Hypothalamus (tissue), 51 donors: ENCODE results near the gene F2R.
"Not testable (repeated sequence)": the region's sequence is repeated elsewhere in the genome, so short reads cannot be mapped to it uniquely, and the experiment has no call there.

Source experiments
- DNase-seq, 51 donors: peaks; one replicate each; lab custom pipeline; 2025; lab: John Stamatoyannopoulos, UW

F2R gene

DNA sequence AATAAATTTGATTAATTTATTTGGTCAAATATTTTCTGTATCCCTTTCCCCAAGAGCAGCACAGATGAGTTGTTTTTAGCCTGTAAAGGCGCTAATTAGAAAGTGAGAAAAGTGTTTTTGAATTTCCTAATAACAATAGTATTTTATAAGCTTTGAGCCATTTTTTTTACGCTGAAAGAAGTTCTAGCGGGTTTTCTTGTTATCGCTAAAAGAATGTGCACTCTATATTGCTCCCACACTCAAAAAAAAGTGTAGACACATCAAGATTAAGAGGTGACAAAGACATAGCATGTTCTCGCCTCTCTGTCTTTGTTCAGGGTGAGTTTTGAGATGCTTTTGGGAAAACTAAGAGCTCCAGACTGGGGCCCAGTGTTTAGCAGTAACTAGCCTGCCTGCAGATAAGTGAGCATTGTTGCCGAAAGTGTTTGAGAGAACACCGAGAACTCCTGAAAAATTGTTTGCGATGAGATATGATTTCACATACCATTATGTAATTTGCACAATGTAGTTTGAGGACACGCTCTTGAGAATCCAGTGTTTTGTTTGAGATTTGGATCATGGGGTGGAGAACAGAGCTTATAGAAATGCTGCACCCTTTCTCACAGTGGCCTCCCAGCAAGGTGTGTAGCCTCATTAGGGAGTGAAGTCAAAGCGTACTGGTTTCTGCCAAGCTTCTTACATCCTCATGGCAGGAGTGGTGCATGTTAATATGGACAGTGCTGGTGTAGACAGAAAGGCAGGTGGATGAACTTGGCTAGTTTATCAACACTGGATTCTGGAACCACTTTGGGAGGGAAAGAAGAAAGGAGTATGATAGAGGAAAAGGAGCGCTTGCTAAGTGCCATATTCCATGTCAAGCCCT, 1.5 kb downstream of the F2R start:
- DNase-seq, result no peak

DNA sequence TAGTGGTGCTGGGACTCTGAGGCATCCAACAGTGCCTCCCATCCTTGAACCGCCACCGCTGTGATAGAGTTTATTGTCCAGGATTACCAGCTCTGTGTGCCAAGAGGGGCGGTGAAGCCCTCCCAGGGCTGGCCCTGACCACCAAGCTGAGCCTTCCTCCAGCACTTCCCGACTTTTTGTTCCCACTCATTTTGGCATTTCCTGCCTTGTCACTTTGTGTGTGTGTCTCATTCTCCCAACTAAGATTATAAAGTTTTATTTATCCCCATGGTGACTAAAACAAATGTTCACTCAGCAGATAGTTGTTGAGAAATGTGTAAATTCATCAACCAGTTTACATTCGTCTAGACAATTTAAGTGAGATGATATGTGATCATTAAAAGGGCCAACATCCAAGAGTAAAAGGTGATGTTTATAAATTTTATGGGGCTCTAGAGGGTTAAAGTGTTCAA, 2.5 kb downstream of the F2R start:
- DNase-seq, result no peak

DNA sequence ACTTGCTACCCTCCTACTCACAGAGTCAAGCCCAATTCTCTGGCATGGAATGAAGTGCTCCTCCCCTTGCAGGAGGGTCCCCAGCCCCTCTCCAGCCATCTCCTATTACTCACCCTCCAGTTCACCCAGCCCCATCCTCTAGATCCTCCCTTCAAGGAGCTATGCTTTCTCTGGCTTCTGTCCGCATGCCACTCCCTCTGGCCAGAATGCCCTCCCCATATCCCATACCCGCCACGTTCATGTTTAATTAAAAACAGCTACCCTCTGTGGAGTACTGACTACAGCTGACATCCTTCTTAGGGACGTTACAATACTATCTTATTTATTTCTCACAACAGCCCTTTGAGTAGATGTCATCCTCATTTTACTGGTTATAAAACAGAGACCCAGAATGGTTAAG, 3.0 kb downstream of the F2R start:
- no peak for DNase-seq

- no peak for DNase-seq
These were observed 5.2 kb downstream of the F2R start for GRCh38 chr5:76720988-76721569.

DNA sequence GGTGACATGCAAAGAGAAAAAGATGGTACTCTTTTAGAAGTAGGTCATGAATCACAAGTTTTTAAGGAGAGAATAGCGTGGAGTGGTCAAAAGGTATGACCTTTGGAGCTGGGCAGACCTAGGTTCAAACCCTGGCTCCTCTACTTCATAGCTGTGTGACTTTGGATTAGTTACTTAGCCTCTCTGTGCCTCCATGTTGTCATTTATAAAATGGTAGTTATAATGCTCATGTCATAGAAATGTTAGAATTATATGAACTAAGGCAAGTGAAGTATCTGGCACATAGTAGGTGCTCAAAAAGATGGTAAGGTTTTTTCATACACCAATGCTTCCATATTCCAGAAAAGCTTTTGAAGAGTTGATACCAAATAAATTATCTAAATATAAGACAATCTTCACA, 7.3 kb downstream of the F2R start:
- DNase-seq, result no peak

GRCh38 chr5:76723906-76724305, 8.0 kb downstream of the F2R start:
- DNase-seq, result no peak

DNA sequence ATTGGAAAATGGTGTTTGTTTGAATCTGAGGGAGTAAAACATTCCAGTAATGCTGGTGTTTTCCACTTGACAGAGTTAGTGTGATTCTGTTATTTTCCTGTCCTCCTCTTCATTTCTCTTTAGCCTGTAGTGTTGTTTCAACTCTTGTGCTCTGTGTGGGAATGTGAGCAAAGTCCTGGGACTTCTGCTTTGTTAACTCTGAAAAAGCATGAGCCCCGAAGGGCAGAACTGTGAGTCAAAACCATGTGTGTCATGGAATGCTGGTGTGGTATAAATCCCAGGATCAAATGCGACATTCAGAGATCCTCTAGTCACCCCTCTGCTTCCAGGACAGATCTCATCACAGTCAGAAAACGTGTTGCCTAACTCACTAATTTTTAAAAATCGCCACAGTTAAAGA, 8.9 kb downstream of the F2R start:
- no peak for DNase-seq

DNA sequence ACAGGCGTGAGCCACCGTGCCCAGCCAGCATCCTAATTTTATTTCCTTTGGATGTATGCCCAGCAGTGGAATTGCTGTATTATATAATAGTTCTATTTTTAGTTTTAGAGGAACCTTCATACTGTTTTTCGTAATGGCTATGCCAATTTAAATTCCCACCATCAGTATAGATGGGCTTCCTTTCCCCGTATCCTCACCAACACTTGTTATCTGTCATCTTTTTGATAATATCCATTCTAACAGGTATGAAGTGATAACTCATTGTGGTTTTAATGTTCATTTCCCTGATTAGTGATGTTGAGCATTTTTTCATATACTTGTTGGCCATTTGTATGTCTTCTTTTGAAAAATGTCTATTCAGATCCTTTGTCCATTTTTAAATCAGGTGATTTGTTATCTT, 13.0 kb downstream of the F2R start:
- no peak for DNase-seq

- no peak for DNase-seq
These were observed 13.7 kb downstream of the F2R start for GRCh38 chr5:76729373-76730290.

GRCh38 chr5:76732405-76733048, 16.6 kb downstream of the F2R start:
- no peak for DNase-seq

- no peak for DNase-seq
These were observed 17.1 kb downstream of the F2R start for GRCh38 chr5:76733049-76733417.

- no peak for DNase-seq
These were observed 20.0 kb downstream of the F2R start for GRCh38 chr5:76735762-76736545.

DNA sequence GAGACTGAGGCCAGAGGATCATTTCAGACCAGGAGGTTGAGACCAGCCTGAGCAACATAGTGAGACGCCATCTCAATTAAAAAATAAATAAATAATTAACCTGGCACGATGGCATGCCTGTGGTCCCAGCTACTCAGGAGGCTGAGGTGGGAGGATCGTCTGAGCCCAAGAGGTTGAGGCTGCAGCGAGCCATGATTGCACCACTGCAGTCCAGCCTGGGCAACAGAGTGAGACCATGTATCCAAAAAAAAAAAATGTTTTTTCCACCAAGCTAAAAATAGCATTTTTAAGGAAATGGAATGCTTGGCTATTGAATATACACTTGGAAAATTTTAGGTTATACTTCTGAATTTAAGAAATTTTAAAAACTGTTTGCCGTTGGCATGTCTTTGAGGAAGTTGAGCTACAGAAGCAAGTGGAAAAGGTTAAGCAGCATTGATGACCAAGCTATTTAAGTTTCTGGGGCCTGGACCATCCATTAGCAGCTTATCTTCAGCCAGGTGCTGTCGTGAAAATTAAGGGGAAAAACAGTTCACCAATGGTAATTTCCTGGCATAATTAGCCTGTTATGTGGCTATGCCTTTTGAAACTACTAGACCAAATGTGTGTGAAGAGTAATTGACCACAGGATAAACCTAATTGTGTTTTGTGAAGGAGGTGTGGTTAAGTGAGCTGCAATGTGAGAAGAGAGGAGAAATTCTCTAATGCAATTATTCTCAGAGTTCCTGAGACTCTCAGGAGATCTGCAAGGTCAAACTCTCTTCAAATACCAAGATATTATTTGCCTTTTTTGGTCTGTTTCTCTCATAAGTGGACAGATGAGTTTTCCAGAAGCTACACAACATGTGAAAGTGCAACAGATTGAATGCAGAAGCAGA, 21.0 kb downstream of the F2R start:
- no peak for DNase-seq

DNA sequence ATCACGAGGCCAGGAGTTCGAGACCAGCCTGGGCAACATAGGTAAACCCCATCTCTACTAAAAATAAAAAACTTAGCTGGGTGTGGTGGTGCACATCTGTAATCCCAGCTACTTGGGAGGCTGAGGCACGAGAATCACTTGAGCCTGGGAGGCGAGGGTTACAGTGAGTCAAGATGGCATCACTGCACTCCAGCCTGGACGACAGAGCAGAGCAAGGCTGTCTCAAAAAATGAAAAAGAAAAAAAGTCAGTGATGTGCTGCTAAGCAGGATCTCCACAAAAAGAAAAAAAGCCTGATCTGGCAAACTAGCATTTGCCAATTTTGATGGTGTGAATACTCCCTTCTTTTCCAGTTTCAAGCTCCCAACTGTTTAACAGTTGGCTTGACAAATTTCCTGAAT, 21.9 kb downstream of the F2R start:
- no peak for DNase-seq

GRCh38 chr5:76741506-76741905, 25.6 kb downstream of the F2R start:
- DNase-seq, result not testable (repeated sequence)

DNA sequence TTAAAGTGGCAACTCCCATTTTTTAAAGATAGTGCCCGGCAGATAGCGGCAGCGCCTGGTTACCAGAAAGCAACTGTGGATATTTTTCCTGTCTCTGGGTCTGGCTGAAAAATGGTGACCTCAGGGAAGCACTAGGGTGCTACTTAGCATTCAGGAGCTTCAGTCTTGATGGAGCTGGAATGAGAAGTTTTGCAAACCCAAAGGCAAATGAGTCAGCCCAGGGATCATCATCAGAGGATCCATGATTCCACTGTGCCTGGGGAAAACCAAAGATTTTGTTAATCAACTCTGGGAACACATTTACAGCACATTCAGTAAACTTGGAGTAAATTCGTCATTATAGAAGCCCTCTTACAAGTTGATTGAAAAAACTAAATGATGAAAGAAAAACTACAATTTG, 26.7 kb downstream of the F2R start:
- DNase-seq, result no peak

DNA sequence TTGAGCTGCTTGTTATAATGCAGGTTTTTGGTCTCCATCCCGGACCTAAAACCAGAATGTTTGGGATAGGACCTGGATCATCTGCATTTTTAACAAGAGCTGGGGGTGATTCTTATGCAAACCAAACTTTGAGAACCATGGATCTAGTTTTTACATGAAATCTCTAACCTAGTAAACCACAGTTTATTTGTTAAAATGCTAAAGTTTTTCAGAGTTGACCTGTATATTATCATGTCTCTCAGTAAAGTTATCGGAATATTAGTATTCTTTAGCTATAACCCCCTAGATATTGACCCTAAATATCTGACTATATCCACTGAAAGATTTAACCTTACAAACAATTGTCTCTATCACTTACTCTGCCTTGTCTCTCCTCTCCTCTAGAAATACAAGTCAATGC, 28.7 kb downstream of the F2R start:
- no peak for DNase-seq

GRCh38 chr5:76745670-76746069, 29.7 kb downstream of the F2R start:
- no peak for DNase-seq

DNA sequence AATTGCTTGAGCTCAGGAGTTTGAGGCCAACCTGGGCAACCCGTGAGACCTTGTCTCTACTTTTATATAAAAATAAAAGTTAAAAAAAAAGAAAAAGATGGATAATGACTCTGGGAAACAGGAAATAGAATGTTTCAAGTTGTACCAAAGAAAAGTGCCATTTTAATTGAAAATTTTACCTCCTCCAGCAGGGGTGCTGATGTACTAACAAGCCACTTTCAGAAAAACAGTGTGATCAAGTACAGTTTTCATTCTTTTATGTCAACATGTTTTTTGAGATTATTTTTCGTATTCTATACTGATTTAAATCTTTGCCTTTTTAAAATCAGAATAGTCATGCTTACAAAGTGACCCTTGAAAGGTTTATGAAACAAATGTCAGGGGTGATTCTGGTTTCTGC, 30.8 kb downstream of the F2R start:
- no peak for DNase-seq
